GM12878 (cell line): Measurements from ENCODE around the gene GNB5. TPM values are rescaled to one million over a fixed set of nuclear protein-coding genes. Genes with fewer than 3 reads are reported as not detected.

ENCODE experiments used
- BCLAF1 ChIP-seq: fragments of 450-650 bp; IDR thresholded peaks from 2 replicates; pipeline ENCODE4 v1.6.1; 2017; ENCODE audit warnings: antibody characterized with exemption, mild to moderate bottlenecking, moderate library complexity
- E2F8 ChIP-seq: fragments of 450-650 bp; IDR thresholded peaks from 2 replicates; pipeline ENCODE4 v1.6.1; 2018; ENCODE audit warnings: mild to moderate bottlenecking, low read depth, moderate library complexity; ENCODE audit not compliant: partially characterized antibody
- GABPA ChIP-seq: IDR thresholded peaks from 2 replicates; pipeline ENCODE4 v1.6.1; 2014; ENCODE audit warnings: antibody characterized with exemption, low read depth, mild to moderate bottlenecking, inconsistent platforms
- IRF3 ChIP-seq: fragments of 450-650 bp; IDR thresholded peaks from 2 replicates; pipeline ENCODE4 v1.6.1; 2014; ENCODE audit warnings: mild to moderate bottlenecking
- LARP7 ChIP-seq: fragments of 450-650 bp; IDR thresholded peaks from 2 replicates; pipeline ENCODE4 v1.6.1; 2017; ENCODE audit warnings: mild to moderate bottlenecking
- MYC ChIP-seq: IDR thresholded peaks from 2 replicates; pipeline ENCODE4 v1.6.1; 2011; ENCODE audit warnings: mild to moderate bottlenecking, low read length, moderate library complexity, inconsistent platforms; ENCODE audit not compliant: insufficient read depth, insufficient replicate concordance, insufficient read length, severe bottlenecking
- NFYA ChIP-seq: IDR thresholded peaks from 2 replicates; pipeline ENCODE4 v1.6.1; 2011; ENCODE audit warnings: low read depth, mild to moderate bottlenecking, low read length, improper control_type of control experiment, borderline replicate concordance
- NR2C2 ChIP-seq: IDR thresholded peaks from 2 replicates; pipeline ENCODE4 v1.6.1; 2011; ENCODE audit warnings: borderline replicate concordance, low read depth; ENCODE audit not compliant: control insufficient read depth, insufficient read length
- SIX5 ChIP-seq: IDR thresholded peaks from 2 replicates; pipeline ENCODE4 v1.6.1; 2011; ENCODE audit warnings: mild to moderate bottlenecking, low read depth, low read length, moderate library complexity; ENCODE audit not compliant: severe bottlenecking
- SRF ChIP-seq, 2 experiments: IDR thresholded peaks; 2 replicates each; pipeline ENCODE4 v1.6.1; 2011; ENCODE audit warnings: low read depth in 2 of 2, low read length in 2 of 2, mild to moderate bottlenecking in 1 of 2, moderate library complexity in 1 of 2
- ZBTB4 ChIP-seq: fragments of 450-650 bp; formaldehyde crosslinking; IDR thresholded peaks from 2 replicates; pipeline ENCODE4 v1.4.0; 2022; ENCODE audit warnings: mild to moderate bottlenecking, moderate library complexity
- ZNF592 ChIP-seq: fragments of 450-650 bp; IDR thresholded peaks from 2 replicates; pipeline ENCODE4 v1.6.1; 2017; ENCODE audit warnings: mild to moderate bottlenecking, moderate library complexity
- polyA plus RNA-seq, 11 experiments: library from polyadenylated mRNA; depleted of rRNA in 4 of 11; unstranded in 6 of 11; stranded (reverse) in 5 of 11; fragments of >200 nt; fragmentation: Nextera tagmentation in 4 of 11; fragmentation: Illumina TruSeq in 1 of 11; extraction: Ambion mirVana in 4 of 11; extraction: Trizol in 1 of 11; gene quantifications; 1 replicate in 1 of 11; 2 replicates in 10 of 11; pipeline versions ENCODE4 v1.2.1 to v1.2.3, GENCODE V29; 2011 to 2016; ENCODE audit warnings: inconsistent platforms in 2 of 11, missing spikeins in 2 of 11, low read depth in 1 of 11
- total RNA-seq, 4 experiments: library from RNA; depleted of rRNA in 3 of 4; stranded (reverse); fragments of >200 nt in 3 of 4; fragmentation: Illumina TruSeq in 1 of 4; extraction: Trizol in 1 of 4; gene quantifications; 2 replicates each; pipeline versions ENCODE4 v1.2.1 to v1.2.3, GENCODE V29; 2013 to 2021

Gene GNB5
- total and polyA plus RNA-seq, 10 of the 15 experiments (the other 5 are each of a cell fraction or from before 2014, with no cell fraction given): 2.4 to 25.9 (median 15.2) TPM

- TF ChIP-seq ZNF592 (no peak), GABPA (no peak), NR2C2 (no peak), SRF (IDR thresholded peaks at IDR 0.05; ENCODE audit: low read depth in 2 of 2, low read length in 2 of 2) (0 out of 4 replicates have a peak, but pooled peaks of 1 of the 2 experiments have one; percentile 24), LARP7 (no peak), NFYA (no peak), SIX5 (no peak), IRF3 (no peak), BCLAF1 (no peak), MYC (no peak), E2F8 (no peak), ZBTB4 (CRISPR knock-in tag) (no peak)
These were observed 114.1 kb downstream of the GNB5 start (continued) for GRCh38 chr15:52076889-52077781.
